HepG2 (cell line): Measurements from ENCODE around the gene FCHO2. TPM values are rescaled to one million over a fixed set of nuclear protein-coding genes. Genes with fewer than 3 reads are reported as not detected.
"Not testable (repeated sequence)": the region's sequence is repeated elsewhere in the genome, so short reads cannot be mapped to it uniquely, and the experiment has no call there.

Experiments used
- ATAC-seq: fragments of 200-7000 bp; cut with Tn5 transposase; 3 replicates; pipeline ENCODE4 v1.9.1; 2020; ENCODE audit warnings: mild to moderate bottlenecking, moderate library complexity
- BruUV-seq: library from RNA; stranded (reverse); fragments of 400-500 nt; replicated peaks from 2 replicates; lab custom pipeline; 2021; lab: Mats Ljungman, UMichigan
- CTCF ChIA-PET: fragments of 300-600 bp; formaldehyde crosslinking; extraction: SDS; loops from one replicate; lab custom pipeline; 2021; ENCODE audit warnings: low total read pairs, inconsistent platforms, low intra/inter-chr PET ratio; lab: Yijun Ruan, JAX
- POLR2A ChIA-PET: fragments of 350-600 bp; sonication (Branson Sonifier 250); formaldehyde crosslinking; loops from one replicate; lab custom pipeline; 2020; ENCODE audit warnings: antibody characterized with exemption, inconsistent platforms; lab: Yijun Ruan, JAX
- DNase-seq: peaks from one replicate; pipeline ENCODE4 v3.0.0-alpha.2; 2015; ENCODE audit warnings: low spot score
- FAIRE-seq: peaks from 3 replicates; lab custom pipeline; 2011; peaks lifted over from hg19 to GRCh38; lab: Jason Lieb, UNC
- H2AFZ ChIP-seq: one replicate; pipeline ENCODE4 v1.6.1; 2011; ENCODE audit warnings: low read length, inconsistent platforms
- H3K27ac ChIP-seq: fragments of 300-600 bp; 3 replicates; pipeline ENCODE4 v1.8.0; 2011; ENCODE audit warnings: mixed run types, mild to moderate bottlenecking, mixed read lengths, low read length, inconsistent platforms; ENCODE audit not compliant: insufficient read depth; ENCODE audit errors: extremely low read length
- H3K27me3 ChIP-seq, 2 experiments: fragments of 200-600 bp in 1 of 2; 2 replicates in 1 of 2; 3 replicates in 1 of 2; pipeline versions ENCODE4 v1.6.0 to v1.8.0; 2011; ENCODE audit warnings: low read length in 2 of 2, mild to moderate bottlenecking in 2 of 2, moderate library complexity in 2 of 2, inconsistent platforms in 1 of 2; ENCODE audit not compliant: insufficient read depth in 2 of 2, control insufficient read depth in 1 of 2
- H3K36me3 ChIP-seq, 2 experiments: fragments of 200-600 bp in 1 of 2; replicated peaks in 1 of 2; 2 replicates in 1 of 2; 3 replicates in 1 of 2; pipeline versions ENCODE4 v1.5.1 to v1.8.0; 2011; ENCODE audit warnings: low read length in 2 of 2, inconsistent platforms in 1 of 2; ENCODE audit not compliant: insufficient read depth in 2 of 2, control insufficient read depth in 1 of 2
- H3K4me1 ChIP-seq: 2 replicates; pipeline ENCODE4 v1.5.1; 2012; ENCODE audit warnings: low read length, inconsistent platforms; ENCODE audit not compliant: insufficient read depth
- H3K4me2 ChIP-seq: 2 replicates; pipeline ENCODE4 v1.6.0; 2011; ENCODE audit warnings: low read depth, low read length, inconsistent platforms
- H3K4me3 ChIP-seq, 3 experiments: fragments of 200-600 bp in 1 of 3; sonication (generic), shearing (Covaris generic) in 1 of 3; replicated peaks in 1 of 3; 2 replicates each; pipeline ENCODE4 v1.5.1; 2011 to 2016; ENCODE audit warnings: low read length in 3 of 3, inconsistent platforms in 2 of 3, low read depth in 2 of 3, mild to moderate bottlenecking in 2 of 3, control low read depth in 1 of 3, mixed read lengths in 1 of 3; ENCODE audit not compliant: insufficient read depth in 1 of 3
- H3K79me2 ChIP-seq: one replicate; pipeline ENCODE4 v1.6.1; 2011; ENCODE audit warnings: low read length, inconsistent platforms; ENCODE audit not compliant: insufficient read depth
- H3K9ac ChIP-seq: 2 replicates; pipeline ENCODE4 v1.6.0; 2011; ENCODE audit warnings: mild to moderate bottlenecking, low read depth, low read length, inconsistent platforms; ENCODE audit not compliant: insufficient read depth
- H3K9me3 ChIP-seq: 2 replicates; pipeline ENCODE4 v1.5.1; 2012; ENCODE audit warnings: mild to moderate bottlenecking, low read length
- H4K20me1 ChIP-seq: 2 replicates; pipeline ENCODE4 v1.6.0; 2011; ENCODE audit warnings: inconsistent platforms, mild to moderate bottlenecking, low read length, moderate library complexity; ENCODE audit not compliant: insufficient read depth
- HOXD1 ChIP-seq: sonication (generic); formaldehyde crosslinking; IDR thresholded peaks from 2 replicates; pipeline ENCODE4 v1.5.0; 2020; ENCODE audit warnings: missing genetic modification reagents
- ZNF850 ChIP-seq: sonication (generic); formaldehyde crosslinking; conservative IDR thresholded peaks from 2 replicates; pipeline ENCODE4 v1.9.0; 2021; ENCODE audit warnings: mild to moderate bottlenecking, missing genetic modification reagents
- WGBS: methylation state at CpG from one replicate; pipeline ENCODE4 v1.1.6; 2017; ENCODE audit warnings: low lambda C conversion rate; 5-methylcytosine and 5-hydroxymethylcytosine counted together
- in situ Hi-C: cut with HindIII; loops from 2 replicates; pipeline ENCODE4 v1.10.0; 2017; ENCODE audit warnings: low pct_unique_long_range_greater_than_20kb; ENCODE audit not compliant: extremely low pct_ligation_motif_present
- intact Hi-C: fragments of 100-400 bp; cut with micrococcal nuclease; formaldehyde crosslinking; loops from one replicate; pipeline ENCODE4 v1.10.0; 2022; ENCODE audit not compliant: unreplicated experiment
- polyA plus RNA-seq, 8 experiments: library from polyadenylated mRNA; depleted of rRNA in 3 of 8; stranded (reverse) in 7 of 8; unstranded in 1 of 8; fragments of >200 nt; fragmentation: Illumina TruSeq in 4 of 8; extraction: Trizol in 4 of 8; gene quantifications; 2 replicates each; pipeline versions ENCODE4 v1.2.1 to v1.2.3, GENCODE V29; 2011 to 2016; ENCODE audit warnings: low read depth in 4 of 8, missing spikeins in 1 of 8, mixed read lengths in 1 of 8; ENCODE audit not compliant: insufficient read depth in 1 of 8
- total RNA-seq, 5 experiments: library from RNA; depleted of rRNA; stranded (reverse); fragments of >200 nt; fragmentation: Illumina TruSeq; extraction: Trizol; gene quantifications; 2 replicates each; pipeline ENCODE4 v1.2.3, GENCODE V29; 2016; ENCODE audit warnings: low read depth in 1 of 5

The FCHO2 gene
- total and polyA plus RNA-seq, 2 of the 13 experiments (the other 11 are each of a cell fraction or from before 2014, with no cell fraction given) = 11.6 to 17.3 TPM

GRCh38 chr5:72925336-72926010 is 30.4 kb upstream of the FCHO2 start:
- no peaks in the 10 kb centered on the region for H3K9me3 ChIP-seq
- no peak overlapping the region for H3K4me3 ChIP-seq
- DNase-seq = no peak
- CTCF ChIA-PET = no interaction called here
- no peaks in the 10 kb centered on the region for H3K27me3 ChIP-seq
- H3K9ac ChIP-seq = no peak overlapping the region
- H4K20me1 ChIP-seq = no peaks in the 10 kb centered on the region
- H3K36me3 ChIP-seq = no peaks in the 10 kb centered on the region
- no peak overlapping the region for H3K27ac ChIP-seq
- H3K4me2 ChIP-seq = no peak overlapping the region
- no peak for FAIRE-seq
- POLR2A ChIA-PET = no interaction called here
- TF ChIP-seq ZNF850 (CRISPR knock-in tag) (0 out of 2 replicates have a peak, but pooled peaks have one; percentile 52), HOXD1 (CRISPR knock-in tag) (no peak)
- WGBS = 76% methylated on average over 20 of the region's 33 CpGs
- H2AFZ ChIP-seq = no peak overlapping the region
- H3K4me1 ChIP-seq = no peaks in the 10 kb centered on the region
- BruUV-seq = no TSS peak
- in situ Hi-C loops (no loop called here), intact Hi-C loops (no loop called here)
- H3K79me2 ChIP-seq = no peaks in the 10 kb centered on the region
- ATAC-seq = 0 out of 3 replicates have a peak, but pooled peaks have one; percentile 33

GRCh38 chr5:72932686-72933085 is 23.2 kb upstream of the FCHO2 start:
- intact Hi-C loops = loop anchor here (5.0 kb wide), 1 partner anchor 185 kb away; no protein-coding TSS in a partner anchor
- H3K9ac ChIP-seq, H2AFZ ChIP-seq, H4K20me1 ChIP-seq, DNase-seq, H3K9me3 ChIP-seq, FAIRE-seq, CTCF ChIA-PET, H3K27me3 ChIP-seq, H3K79me2 ChIP-seq, H3K4me3 ChIP-seq, BruUV-seq, ATAC-seq, H3K4me2 ChIP-seq, H3K4me1 ChIP-seq, H3K36me3 ChIP-seq, POLR2A ChIA-PET, H3K27ac ChIP-seq, in situ Hi-C loops: not testable (repeated sequence)
- 100% methylated on average over 2 of the region's 2 CpGs for WGBS
